Transverse colon (tissue), 3 donors: ENCODE data around the gene JARID2.

Experiments used
- POLR2A ChIP-seq: fragments of 450-650 bp; IDR thresholded peaks from one replicate; pipeline ENCODE4 v1.6.1; 2016; ENCODE audit warnings: antibody characterized with exemption, mild to moderate bottlenecking, moderate library complexity
- TF ChIP-seq, protein P1 (sequence below), 5 experiments: fragments of 200-600 bp in 3 of 5; fragments of 450-650 bp in 2 of 5; sonication (generic) in 3 of 5; IDR thresholded peaks; 1 replicate in 2 of 5; 2 replicates in 3 of 5; pipeline ENCODE4 v1.5.1; 2016 to 2017; ENCODE audit warnings: antibody characterized with exemption in 5 of 5, inconsistent platforms in 3 of 5, mild to moderate bottlenecking in 2 of 5, moderate library complexity in 1 of 5

DNA sequence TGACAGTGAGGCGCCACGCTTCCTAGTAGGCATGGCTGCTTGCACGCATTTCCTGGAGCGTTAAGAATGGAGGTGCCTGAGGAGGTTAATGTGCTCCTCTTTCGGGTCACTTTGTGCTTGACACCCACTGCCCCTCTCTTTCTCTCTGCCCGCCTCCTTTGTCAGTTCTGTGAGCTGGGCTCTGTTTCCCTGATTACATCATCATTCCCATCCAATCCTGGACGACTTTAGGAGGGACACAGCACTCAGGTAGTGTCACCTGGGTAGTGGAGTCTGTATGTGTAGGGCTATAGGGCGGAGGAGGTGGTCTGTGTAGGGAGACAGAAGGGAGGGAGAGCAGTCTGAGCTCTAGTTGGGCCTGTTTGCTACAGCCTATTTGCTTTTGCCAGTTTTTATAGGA lies 136.8 kb downstream of the JARID2 start:
- TF ChIP-seq, protein P1, sequence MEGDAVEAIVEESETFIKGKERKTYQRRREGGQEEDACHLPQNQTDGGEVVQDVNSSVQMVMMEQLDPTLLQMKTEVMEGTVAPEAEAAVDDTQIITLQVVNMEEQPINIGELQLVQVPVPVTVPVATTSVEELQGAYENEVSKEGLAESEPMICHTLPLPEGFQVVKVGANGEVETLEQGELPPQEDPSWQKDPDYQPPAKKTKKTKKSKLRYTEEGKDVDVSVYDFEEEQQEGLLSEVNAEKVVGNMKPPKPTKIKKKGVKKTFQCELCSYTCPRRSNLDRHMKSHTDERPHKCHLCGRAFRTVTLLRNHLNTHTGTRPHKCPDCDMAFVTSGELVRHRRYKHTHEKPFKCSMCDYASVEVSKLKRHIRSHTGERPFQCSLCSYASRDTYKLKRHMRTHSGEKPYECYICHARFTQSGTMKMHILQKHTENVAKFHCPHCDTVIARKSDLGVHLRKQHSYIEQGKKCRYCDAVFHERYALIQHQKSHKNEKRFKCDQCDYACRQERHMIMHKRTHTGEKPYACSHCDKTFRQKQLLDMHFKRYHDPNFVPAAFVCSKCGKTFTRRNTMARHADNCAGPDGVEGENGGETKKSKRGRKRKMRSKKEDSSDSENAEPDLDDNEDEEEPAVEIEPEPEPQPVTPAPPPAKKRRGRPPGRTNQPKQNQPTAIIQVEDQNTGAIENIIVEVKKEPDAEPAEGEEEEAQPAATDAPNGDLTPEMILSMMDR (IDR thresholded peaks at IDR 0.05), result no peak
- TF ChIP-seq POLR2A, result no peak
